ENCODE results near the gene ACAD9. TPM values are rescaled to one million over a fixed set of nuclear protein-coding genes. Genes with fewer than 3 reads are reported as not detected.

Gene ACAD9
- polyA plus RNA-seq, 1 of the 3 experiments (the other 2 are of a cell fraction) = 41.9 TPM

GRCh38 chr3:128950223-128950938, 71.0 kb downstream of the ACAD9 start:
- Histone ChIP-seq H3K9ac (no peak overlapping the region), H3K9me2 (no peaks in the 10 kb centered on the region), H3K4me2 (no peak overlapping the region), H3K36me3 (replicated peaks in 1 of 2; ENCODE audit: control insufficient read depth in 1 of 2, insufficient read depth in 2 of 2, low read length in 1 of 2) (no peaks in the 10 kb centered on the region), H4K20me1 (ENCODE audit: insufficient read depth) (no peaks in the 10 kb centered on the region), H3F3A (replicated peaks; ENCODE audit: insufficient read depth) (no peaks in the 10 kb centered on the region), H3K4me1 (ENCODE audit: control insufficient read depth in 1 of 2, insufficient read depth in 2 of 2, low read depth in 1 of 2, low read length in 1 of 2) (no peaks in the 10 kb centered on the region), H3K79me2 (ENCODE audit: insufficient read depth) (no peaks in the 10 kb centered on the region), H3K27ac (ENCODE audit: low read depth in 2 of 2, low read length in 1 of 2) (no peak overlapping the region), H3K27me3 (ENCODE audit: insufficient read depth) (no peaks in the 10 kb centered on the region), H2AFZ (ENCODE audit: low read depth) (no peak overlapping the region), H3K4me3 (ENCODE audit: low read depth in 2 of 2, low read length in 1 of 2) (no peak overlapping the region), H3K9me3 (no peaks in the 10 kb centered on the region)
- peak; percentile 53 for DNase-seq
- CTCF ChIA-PET = interaction anchor here (0.8 to 2.8 kb wide), 5 partner anchors 11 to 332 kb away, joined by 3 to 16 read pairs (median 3); no protein-coding TSS in a partner anchor
- TF ChIP-seq RFX5 (IDR thresholded peaks at IDR 0.05; ENCODE audit: low read length) (no peak), JUND (IDR thresholded peaks at IDR 0.05) (no peak), SMC3 (IDR thresholded peaks at IDR 0.05; ENCODE audit: low read depth, low read length) (0 out of 2 replicates have a peak, but pooled peaks have one; percentile 9), USF2 (IDR thresholded peaks at IDR 0.05; ENCODE audit: borderline replicate concordance, low read depth, low read length) (no peak), EZH2phosphoT487 (IDR thresholded peaks at IDR 0.05; ENCODE audit: borderline replicate concordance, low read depth) (no peak), FOSL2 (IDR thresholded peaks at IDR 0.05; ENCODE audit: borderline replicate concordance, low read depth) (no peak), GATA2 (CRISPR knock-in tag; IDR thresholded peaks at IDR 0.05) (no peak), RAD21 (IDR thresholded peaks at IDR 0.05; ENCODE audit: low read length) (peak; percentile 60), CTCF (IDR thresholded peaks at IDR 0.05) (peak; percentile 27), TAF1 (IDR thresholded peaks at IDR 0.05; ENCODE audit: borderline replicate concordance, low read depth, low read length) (no peak), RCOR1 (IDR thresholded peaks at IDR 0.05; ENCODE audit: low read length) (no peak), RXRA (IDR thresholded peaks at IDR 0.05; ENCODE audit: borderline replicate concordance, low read depth) (no peak), CHD2 (IDR thresholded peaks at IDR 0.05; ENCODE audit: low read length, partially characterized antibody) (no peak), REST (IDR thresholded peaks at IDR 0.05; ENCODE audit: low read depth, low read length) (no peak), FOXJ3 (CRISPR knock-in tag; IDR thresholded peaks at IDR 0.05) (no peak)
- POLR2A ChIA-PET = no interaction called here
- WGBS (ENCODE audit: low lambda C conversion rate) = 55% methylated on average over 15 of the region's 15 CpGs

All from SK-N-SH (cell line).